OCI-LY7 (cell line): ENCODE measurements around the gene RFX8.

Experiments
- CTCF ChIP-seq: fragments of 200-600 bp; sonication (generic); conservative IDR thresholded peaks from 2 replicates; pipeline ENCODE4 v1.5.1; 2014; ENCODE audit warnings: mild to moderate bottlenecking, antibody characterized with exemption, low read length, moderate library complexity, mixed read lengths
- EZH2phosphoT487 ChIP-seq: fragments of 200-600 bp; sonication (generic); IDR thresholded peaks from 2 replicates; pipeline ENCODE4 v1.6.1; 2018; ENCODE audit warnings: low read depth, borderline replicate concordance, mild to moderate bottlenecking, mixed run types, antibody characterized with exemption, low read length, moderate library complexity, mixed read lengths

GRCh38 chr2:101401326-101401665 lies 73.6 kb downstream of the RFX8 start:
- no peak for TF ChIP-seq CTCF
- no peak for TF ChIP-seq EZH2phosphoT487
